Breast epithelium (tissue), 3 donors: ENCODE results near the gene DNAJC13.

Experiments used
- CTCF ChIP-seq, 3 donors: fragments of 450-650 bp; IDR thresholded peaks; one replicate each; pipeline ENCODE4 v1.5.1; 2016 to 2017; ENCODE audit warnings: antibody characterized with exemption in 3 of 3, mild to moderate bottlenecking in 3 of 3, moderate library complexity in 3 of 3
- POLR2AphosphoS5 ChIP-seq, 3 donors: sonication (generic); formaldehyde crosslinking; IDR thresholded peaks; one replicate each; pipeline ENCODE4 v1.6.1; 2017; ENCODE audit warnings: antibody characterized with exemption in 3 of 3

DNA sequence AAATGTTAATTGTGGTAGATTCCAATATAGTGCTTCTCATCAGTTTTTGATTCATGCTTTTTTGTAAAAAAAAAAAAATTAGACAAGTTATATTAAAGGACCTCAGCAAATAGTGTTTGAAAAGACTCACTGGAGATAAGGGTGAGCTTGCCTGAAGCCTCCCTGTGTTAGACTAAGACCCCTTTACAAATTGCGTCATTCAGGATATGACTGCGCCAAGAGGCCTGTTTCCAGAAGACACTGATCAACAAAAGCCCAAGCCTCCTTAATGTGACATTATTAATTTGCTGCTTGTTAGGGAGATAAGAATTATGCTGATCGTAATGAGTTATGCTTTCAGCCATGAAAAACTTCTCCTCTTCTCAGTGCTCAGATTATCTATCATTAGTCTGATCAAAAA lies 13.0 kb upstream of the DNAJC13 start:
- TF ChIP-seq CTCF (IDR thresholded peaks at IDR 0.05) (no peak), POLR2AphosphoS5 (IDR thresholded peaks at IDR 0.05) (no peak)
